Progenitor cell of endocrine pancreas (in vitro differentiated cells): Measurements from ENCODE around the gene CSNK1A1. TPM values are rescaled to one million over a fixed set of nuclear protein-coding genes. Genes with fewer than 3 reads are reported as not detected.

Experiments used
- DNase-seq: peaks from one replicate; pipeline ENCODE4 v3.0.0; 2021; ENCODE audit warnings: low spot score; ENCODE audit not compliant: unreplicated experiment
- H3K27ac Mint-ChIP-seq: 2 replicates; pipeline ENCODE4 v1.8.0; 2021; ENCODE audit warnings: mild to moderate bottlenecking, moderate library complexity, mixed read lengths
- H3K27me3 Mint-ChIP-seq: 2 replicates; pipeline ENCODE4 v1.8.0; 2021; ENCODE audit warnings: mixed read lengths
- H3K36me3 Mint-ChIP-seq: 2 replicates; pipeline ENCODE4 v1.8.0; 2022; ENCODE audit warnings: mixed read lengths; ENCODE audit not compliant: insufficient read depth
- H3K4me1 Mint-ChIP-seq: 2 replicates; pipeline ENCODE4 v1.8.0; 2021; ENCODE audit warnings: low read depth, mixed read lengths
- H3K4me3 Mint-ChIP-seq: 2 replicates; pipeline ENCODE4 v1.8.0; 2021; ENCODE audit warnings: low read depth, mild to moderate bottlenecking, moderate library complexity, mixed read lengths
- H3K9me3 Mint-ChIP-seq: 2 replicates; pipeline ENCODE4 v1.8.0; 2021; ENCODE audit warnings: low read depth, mixed read lengths
- CTCF ChIP-seq: fragments of 200-600 bp; sonication (generic); IDR thresholded peaks from one replicate; pipeline ENCODE4 v1.5.0; 2021; ENCODE audit warnings: antibody characterized with exemption, mild to moderate bottlenecking; ENCODE audit not compliant: unreplicated experiment
- total RNA-seq: library from RNA; stranded (reverse); gene quantifications from 2 replicates; pipeline ENCODE4 v1.2.1, GENCODE V29; 2021

Gene CSNK1A1
- total RNA-seq, 1 donor from 2014 or later, result 213 TPM

- Mint-ChIP-seq H3K9me3 (no peaks in the 10 kb centered on the region), H3K36me3 (no peaks in the 10 kb centered on the region), H3K27ac (peak overlapping the region; percentile 60), H3K4me1 (peaks cover 8% of the 10 kb centered on the region), H3K27me3 (no peaks in the 10 kb centered on the region), H3K4me3 (no peak overlapping the region)
- no peak for TF ChIP-seq CTCF
- DNase-seq, result no peak
Observed at GRCh38 chr5:149485655-149486615, 65.3 kb downstream of the CSNK1A1 start.

DNA sequence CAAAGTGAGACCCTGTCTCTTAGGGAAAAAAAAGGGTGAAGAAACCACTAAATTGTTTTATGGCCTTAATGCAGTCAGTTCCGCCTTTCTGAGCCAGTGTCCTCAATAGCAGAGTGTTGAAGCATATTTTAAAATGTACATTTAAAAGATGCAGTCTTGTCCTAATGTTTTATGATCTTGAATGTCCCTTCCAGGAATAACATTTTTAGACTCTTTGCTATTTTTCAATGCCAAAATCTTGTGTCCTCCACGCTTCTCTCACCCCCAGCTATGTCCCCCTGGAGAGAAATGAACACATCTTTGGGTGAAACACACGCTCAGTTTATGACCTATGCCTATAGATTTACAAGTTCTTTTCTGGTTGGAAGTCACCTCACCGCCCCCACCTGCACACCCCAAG, 69.8 kb downstream of the CSNK1A1 start:
- TF ChIP-seq CTCF, result no peak
- no peak overlapping the region for H3K4me3 Mint-ChIP-seq
- H3K36me3 Mint-ChIP-seq, result no peaks in the 10 kb centered on the region
- no peaks in the 10 kb centered on the region for H3K27me3 Mint-ChIP-seq
- no peak overlapping the region for H3K27ac Mint-ChIP-seq
- no peaks in the 10 kb centered on the region for H3K9me3 Mint-ChIP-seq
- H3K4me1 Mint-ChIP-seq, result peaks cover 2% of the 10 kb centered on the region
- no peak for DNase-seq

DNA sequence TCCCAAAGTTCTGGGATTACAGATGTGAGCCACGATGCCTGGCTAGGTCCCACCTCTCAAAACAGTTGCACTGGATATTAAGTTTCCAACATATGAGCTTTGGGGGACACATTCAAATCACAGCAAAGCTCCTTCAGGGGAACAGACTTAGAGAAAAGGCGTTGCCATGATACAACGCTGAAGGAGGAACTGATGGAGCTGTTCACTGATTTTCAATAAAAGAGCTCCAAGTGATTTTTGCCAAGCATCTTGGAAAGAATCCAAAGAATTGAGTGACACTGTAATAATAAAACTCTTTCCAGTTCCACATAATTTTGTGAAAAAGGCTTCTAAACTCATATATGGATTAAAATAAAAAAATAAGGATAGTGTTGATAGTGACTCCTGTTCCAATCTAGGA, 72.5 kb downstream of the CSNK1A1 start:
- no peak for DNase-seq
- TF ChIP-seq CTCF, result no peak
- no peaks in the 10 kb centered on the region for H3K9me3 Mint-ChIP-seq
- no peak overlapping the region for H3K4me3 Mint-ChIP-seq
- H3K27me3 Mint-ChIP-seq, result no peaks in the 10 kb centered on the region
- H3K27ac Mint-ChIP-seq, result no peak overlapping the region
- no peaks in the 10 kb centered on the region for H3K36me3 Mint-ChIP-seq
- no peaks in the 10 kb centered on the region for H3K4me1 Mint-ChIP-seq

DNA sequence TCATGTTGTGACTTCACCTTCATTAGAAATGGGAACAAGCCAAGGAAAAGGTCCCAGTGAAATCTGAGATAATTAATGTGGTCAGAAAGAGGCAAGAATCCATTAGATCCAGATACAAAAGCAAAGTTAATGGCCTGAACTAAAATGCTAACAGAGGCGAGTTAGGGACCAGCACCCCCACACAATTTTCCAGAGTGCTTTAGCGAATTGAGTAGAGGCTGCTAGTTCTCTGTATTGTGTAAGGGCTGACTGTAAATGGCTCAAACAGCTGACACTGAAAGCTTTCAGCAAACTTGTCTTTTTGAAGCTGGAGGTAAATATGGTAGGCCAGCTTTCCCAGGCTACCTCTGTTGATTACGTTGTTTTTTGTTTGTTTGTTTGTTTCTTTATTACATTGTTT, 75.5 kb downstream of the CSNK1A1 start:
- Mint-ChIP-seq H3K27me3 (no peaks in the 10 kb centered on the region), H3K4me3 (no peak overlapping the region), H3K4me1 (no peaks in the 10 kb centered on the region), H3K27ac (no peak overlapping the region), H3K9me3 (no peaks in the 10 kb centered on the region), H3K36me3 (no peaks in the 10 kb centered on the region)
- no peak for DNase-seq
- TF ChIP-seq CTCF, result no peak

GRCh38 chr5:149474198-149474597, 77.0 kb downstream of the CSNK1A1 start:
- Mint-ChIP-seq H3K4me3 (no peak overlapping the region), H3K27me3 (no peaks in the 10 kb centered on the region), H3K4me1 (no peaks in the 10 kb centered on the region), H3K27ac (no peak overlapping the region), H3K36me3 (no peaks in the 10 kb centered on the region), H3K9me3 (no peaks in the 10 kb centered on the region)
- no peak for TF ChIP-seq CTCF
- no peak for DNase-seq
